IPS-11a (cell line): ENCODE results near the gene KLRD1.
A peak's percentile ranks its signal among the peaks of the same experiment; 100 is the strongest.
"Not testable (repeated sequence)": the region's sequence is repeated elsewhere in the genome, so short reads cannot be mapped to it uniquely, and the experiment has no call there.

Experiments used
- H3K4me3 ChIP-seq: one replicate; pipeline ENCODE4 v1.5.1; 2013; ENCODE audit warnings: low read depth, low read length, control low read depth

Gene KLRD1

GRCh38 chr12:10336196-10336595 is 28.5 kb downstream of the KLRD1 start:
- not testable (repeated sequence) for H3K4me3 ChIP-seq

- not testable (repeated sequence) for H3K4me3 ChIP-seq
Measured at GRCh38 chr12:10338470-10338869, 30.8 kb downstream of the KLRD1 start.

- H3K4me3 ChIP-seq: no peak overlapping the region
Measured at GRCh38 chr12:10339053-10339840, 31.6 kb downstream of the KLRD1 start.

- H3K4me3 ChIP-seq: not testable (repeated sequence)
Measured at GRCh38 chr12:10340946-10341345, 33.3 kb downstream of the KLRD1 start.

DNA sequence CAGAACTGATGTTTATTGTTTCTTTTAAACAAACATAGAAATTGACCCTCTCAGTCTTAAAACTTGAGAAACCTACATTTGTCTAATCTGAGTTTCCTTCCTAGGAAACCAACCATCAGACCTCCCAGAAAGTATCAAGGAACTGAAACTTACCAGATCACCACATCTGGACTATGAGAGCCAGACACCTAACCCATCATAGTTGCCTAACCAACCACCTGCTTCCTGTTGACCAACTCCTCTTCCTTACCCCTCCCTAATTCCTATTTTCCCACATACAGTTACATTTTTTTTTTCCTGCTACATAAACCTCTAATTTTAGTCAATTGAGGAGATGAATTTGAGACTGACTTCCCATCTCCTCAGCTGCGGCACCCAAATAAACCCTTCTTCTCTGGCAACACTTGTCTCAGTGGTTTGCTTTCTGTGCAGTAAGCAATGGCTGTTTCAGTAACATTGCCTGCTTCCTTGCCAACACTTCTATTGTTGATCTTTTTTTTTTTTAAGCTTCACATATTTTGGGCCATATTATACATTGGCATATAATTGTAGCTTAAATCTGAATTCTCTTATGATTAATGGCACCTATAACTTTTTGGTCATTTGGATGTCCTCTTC is 34.3 kb downstream of the KLRD1 start:
- no peak overlapping the region for H3K4me3 ChIP-seq

DNA sequence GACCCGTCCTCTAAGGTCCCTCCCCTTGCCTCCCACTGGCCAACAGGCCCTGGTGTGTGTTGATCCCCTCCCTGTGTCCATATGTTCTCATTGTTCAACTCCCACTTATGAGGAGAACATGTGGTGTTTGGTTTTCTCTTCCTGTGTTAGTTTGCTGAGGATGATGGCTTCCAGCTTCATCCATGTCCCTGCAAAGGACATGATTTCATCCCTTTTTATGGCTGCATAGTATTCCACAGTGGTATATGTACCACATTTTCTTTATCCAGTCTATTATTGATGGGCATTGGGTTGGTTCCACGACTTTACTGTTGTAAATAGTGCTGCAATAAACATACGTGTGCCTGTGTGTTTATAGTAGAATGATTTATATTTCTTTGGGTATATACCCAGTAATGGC is 43.8 kb downstream of the KLRD1 start:
- H3K4me3 ChIP-seq: not testable (repeated sequence)

- H3K4me3 ChIP-seq: no peak overlapping the region
Measured at GRCh38 chr12:10354071-10354470, 46.4 kb downstream of the KLRD1 start.

DNA sequence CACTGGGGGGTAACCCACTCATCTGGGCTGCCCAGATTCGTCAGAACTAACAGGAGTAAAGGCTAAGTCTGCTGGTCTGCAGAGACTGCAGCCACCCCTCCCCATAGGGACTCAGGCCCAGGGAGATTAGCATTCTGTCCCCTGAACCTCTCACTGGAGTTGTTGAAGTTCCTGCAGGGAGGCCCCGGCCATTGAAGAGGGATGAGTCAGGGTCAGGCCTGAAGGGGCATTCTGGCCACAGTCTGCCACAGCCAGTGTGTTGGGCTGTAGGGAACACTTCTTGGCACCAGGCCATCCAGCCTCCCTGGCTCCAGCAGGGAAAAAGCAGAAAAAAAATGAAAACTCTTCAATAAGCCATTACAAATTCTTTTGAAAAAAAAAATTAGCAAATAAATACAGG is 46.8 kb downstream of the KLRD1 start:
- H3K4me3 ChIP-seq: no peak overlapping the region

GRCh38 chr12:10358131-10358530 is 50.5 kb downstream of the KLRD1 start:
- no peak overlapping the region for H3K4me3 ChIP-seq

DNA sequence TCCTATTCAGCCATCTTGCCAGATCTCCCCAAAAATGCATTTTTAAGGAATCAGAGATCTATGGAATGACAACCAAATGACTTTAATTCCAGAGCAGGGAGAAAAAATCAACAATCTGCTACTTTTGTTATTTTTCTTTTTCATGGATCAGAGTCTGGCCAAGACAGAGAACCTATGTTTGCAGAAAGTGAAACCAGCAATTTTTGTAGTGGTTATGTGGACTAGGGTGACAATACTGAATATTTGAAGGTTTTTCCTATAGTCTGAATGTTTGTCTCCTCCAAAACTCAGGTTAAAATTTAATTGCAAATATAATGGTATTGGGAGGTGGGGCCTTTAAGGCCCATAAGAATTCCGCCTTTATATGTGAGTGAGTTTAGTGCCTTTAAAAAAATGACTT is 51.3 kb downstream of the KLRD1 start:
- H3K4me3 ChIP-seq: no peak overlapping the region

DNA sequence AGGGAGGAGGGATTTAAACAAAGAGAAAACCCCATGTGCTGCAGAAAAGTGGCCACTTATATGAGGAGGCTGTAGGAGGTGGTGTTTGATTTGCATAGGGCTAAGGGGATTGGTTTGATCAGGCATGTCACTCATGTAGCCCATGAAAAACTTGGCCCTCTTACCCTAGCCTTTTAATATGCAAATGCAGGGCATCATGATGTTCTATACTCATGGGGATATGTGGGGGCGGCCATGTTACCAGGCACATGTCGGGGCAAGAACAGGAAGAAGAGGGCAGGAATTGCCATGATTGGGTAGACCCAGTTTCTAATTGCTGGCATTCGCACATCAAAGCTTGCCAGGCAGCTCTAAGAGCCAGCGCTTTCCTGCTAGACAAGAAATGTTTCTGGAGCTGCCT is 53.4 kb downstream of the KLRD1 start:
- no peak overlapping the region for H3K4me3 ChIP-seq

- H3K4me3 ChIP-seq: no peak overlapping the region
Measured at GRCh38 chr12:10361622-10362021, 54.0 kb downstream of the KLRD1 start.

- no peak overlapping the region for H3K4me3 ChIP-seq
Measured at GRCh38 chr12:10362325-10362724, 54.7 kb downstream of the KLRD1 start.

- no peak overlapping the region for H3K4me3 ChIP-seq
Measured at GRCh38 chr12:10362828-10363657, 55.4 kb downstream of the KLRD1 start.

DNA sequence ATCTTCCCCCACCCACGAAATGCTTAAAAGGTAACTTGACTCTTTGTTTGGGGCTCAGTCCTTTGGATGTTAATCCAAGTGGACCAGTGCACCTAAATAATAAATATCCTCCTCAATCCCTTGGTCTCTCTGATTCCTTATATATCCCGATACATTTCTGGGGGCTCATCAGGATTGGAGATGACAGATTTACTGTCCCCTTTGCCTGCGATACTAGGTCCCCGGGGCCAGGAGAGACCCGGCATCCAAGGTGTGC is 55.9 kb downstream of the KLRD1 start:
- H3K4me3 ChIP-seq: no peak overlapping the region

DNA sequence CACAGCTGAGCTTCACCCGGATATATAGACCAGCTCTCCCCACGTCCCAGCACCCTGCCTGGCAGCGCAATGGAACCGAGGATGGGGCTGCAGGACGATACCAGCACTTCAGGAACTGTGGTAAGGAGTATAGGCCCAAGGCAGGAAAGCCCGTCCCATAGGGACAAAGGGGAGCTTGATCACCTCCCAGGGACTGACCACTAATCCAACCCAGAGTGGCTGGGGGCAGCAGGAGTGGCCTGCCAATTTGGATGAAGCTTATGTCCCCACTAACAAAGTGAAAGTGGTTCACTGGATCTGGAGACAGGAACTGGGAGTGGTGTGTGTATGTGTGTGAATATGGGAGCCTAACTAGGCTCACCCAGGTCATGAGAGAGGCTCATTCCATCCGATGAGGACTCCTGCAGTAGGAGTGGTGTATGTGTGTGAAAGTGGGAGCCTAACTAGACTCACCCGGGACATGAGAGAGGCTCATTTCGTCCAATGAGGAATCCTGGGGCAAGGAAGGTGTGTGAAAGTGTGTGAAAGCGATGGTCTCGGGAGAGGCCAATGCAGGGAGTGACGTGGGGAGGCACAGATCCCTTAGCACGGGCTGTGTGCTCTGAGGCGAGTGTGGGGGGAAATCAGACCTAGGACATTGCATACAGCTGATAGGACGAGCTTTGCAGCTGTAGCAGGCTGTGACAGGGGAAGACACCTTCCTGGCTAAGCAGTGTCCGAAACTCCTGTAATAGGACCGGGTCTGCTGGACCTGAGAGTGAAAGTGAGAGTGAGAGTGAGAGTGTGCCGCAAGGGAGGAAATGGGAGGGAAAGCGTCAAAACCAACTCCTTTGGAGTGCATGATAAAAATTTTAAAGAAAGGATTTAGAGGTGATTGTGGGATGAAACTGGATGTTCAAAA is 56.5 kb downstream of the KLRD1 start:
- H3K4me3 ChIP-seq: peak overlapping the region; percentile 47

- H3K4me3 ChIP-seq: peak overlapping the region; percentile 47
Measured at GRCh38 chr12:10364815-10365622, 57.3 kb downstream of the KLRD1 start.

DNA sequence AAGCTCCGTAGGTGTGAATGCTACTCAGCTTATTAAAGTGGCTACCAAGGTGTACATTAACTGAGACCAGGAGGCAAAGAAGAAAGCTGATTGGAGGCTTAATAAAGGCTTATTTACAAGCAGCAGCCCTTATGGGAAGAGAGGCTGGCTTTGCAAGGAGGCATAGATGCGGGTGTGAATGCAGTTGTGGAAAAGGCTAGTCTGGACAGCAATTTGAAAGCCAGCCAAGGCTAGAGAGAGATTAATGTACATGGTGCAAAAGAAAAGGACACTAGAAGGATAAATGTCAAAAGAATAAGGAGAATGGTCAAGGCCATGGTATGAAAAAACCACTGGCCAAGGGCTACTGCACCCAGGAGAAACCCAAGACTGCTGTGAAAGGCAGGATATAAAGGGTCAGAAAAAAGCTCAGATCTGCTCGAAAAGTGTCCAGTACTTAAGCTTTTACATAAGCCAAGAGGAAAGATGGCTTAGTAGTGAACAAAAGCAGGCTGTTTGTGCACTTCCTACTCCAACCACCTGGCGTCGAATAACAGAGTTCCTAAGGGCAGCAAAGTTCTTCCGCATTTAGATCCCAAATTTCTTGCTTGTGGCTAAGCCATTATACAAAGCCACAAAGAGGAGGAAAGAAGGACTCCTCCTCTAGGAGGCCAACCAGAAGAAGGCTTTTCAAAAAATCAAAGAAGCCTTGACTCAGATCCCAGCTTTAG is 58.2 kb downstream of the KLRD1 start:
- H3K4me3 ChIP-seq: no peak overlapping the region

DNA sequence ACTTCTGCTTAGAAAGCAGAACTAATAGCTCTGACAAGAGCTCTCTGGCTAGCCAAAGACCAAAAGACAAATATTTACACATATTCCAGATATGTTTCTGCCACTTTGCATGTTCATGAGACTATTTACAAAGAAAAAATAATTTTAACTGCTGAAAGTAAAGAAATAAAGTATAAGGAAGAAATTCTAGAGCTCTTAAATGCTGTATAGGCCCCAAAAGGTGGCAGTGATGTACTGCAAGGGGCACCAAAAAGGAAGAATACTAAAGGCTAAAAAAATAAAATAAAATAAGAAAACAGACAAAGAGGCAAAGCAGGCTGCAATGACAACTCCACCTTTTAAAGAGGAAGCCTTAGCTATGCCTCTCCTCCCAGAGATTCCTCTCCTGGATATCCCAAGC is 59.2 kb downstream of the KLRD1 start:
- no peak overlapping the region for H3K4me3 ChIP-seq

DNA sequence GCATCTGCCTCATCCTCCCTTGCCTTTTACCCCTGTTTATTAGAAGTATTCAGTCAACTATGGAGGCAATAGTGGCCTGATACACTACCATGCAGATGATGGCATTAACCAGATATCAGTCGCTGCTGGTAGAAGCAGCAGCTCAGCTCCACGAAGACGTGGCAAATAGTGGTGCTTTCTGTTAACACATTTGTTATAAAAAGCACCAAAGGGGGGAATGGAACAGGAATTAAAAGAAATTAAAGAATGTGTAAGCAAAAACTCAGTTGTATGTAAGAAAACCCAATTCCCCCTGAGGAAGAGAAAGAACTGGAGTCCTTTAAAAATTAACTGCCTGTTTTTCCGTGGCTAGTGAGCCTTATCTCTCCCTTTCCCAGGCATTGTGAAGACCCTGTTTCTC is 60.0 kb downstream of the KLRD1 start:
- H3K4me3 ChIP-seq: not testable (repeated sequence)
